Measurements from ENCODE around the gene NRCAM.
A peak's percentile ranks its signal among the peaks of the same experiment; 100 is the strongest.

Gene NRCAM

DNA sequence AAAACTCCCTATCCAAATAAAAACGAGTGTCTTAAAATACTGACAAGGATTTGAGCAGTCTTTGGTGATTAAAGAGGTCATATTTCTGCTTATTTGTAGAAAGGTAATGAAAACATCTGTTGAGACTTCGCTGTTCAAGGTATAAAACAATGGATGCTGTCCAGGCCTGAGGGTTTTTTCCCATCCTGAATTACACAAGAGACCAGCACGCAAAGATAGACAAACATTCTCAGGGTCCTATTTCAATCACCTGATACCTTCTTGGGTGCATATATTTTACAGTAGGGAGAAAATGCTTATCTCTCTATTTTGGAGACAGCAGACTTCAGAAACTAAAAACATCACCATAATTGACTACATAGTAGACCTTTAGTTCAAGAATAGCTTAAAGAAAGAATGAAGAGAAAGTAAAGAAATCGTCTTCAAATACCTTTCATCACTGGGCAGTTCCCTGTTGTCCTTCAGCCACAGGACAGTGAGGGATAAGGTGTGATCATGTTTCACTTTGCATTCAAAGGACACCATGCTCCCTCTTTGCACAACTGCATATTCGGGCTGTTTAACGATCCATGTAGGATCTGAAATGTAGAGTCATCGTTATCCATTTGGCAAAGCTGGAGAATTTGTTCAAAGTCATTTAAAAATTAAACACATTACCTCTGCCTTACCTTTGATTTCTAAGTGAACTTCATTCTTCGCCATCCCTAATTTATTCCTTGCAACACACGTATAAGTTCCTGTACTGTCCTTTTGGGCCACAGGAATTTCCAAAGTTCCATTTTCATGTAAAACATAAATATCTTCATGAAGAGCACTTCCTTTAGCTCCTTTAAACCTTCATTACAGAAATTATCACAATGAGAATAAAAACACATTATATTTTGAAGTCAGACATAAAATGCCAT is 262.4 kb downstream of the NRCAM start:
- DNase-seq = no peak

DNA sequence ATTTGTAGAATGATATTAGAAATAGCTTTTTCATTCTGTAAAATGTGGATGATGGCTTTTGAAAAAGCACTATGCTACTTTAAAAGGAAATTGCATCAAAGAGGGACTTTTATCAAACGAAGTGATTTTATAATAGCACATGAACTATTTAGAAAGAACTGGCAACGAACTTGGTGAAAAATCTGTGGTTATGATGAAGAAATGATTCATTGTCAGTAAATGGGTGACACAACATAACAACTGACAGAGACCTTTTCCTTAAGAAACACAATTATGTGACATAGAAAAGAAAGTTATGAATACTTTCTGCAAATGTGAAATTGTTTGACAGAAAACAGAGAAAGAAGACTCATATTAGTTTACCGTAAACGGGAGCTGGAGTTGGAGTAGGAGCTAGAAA is 265.3 kb downstream of the NRCAM start:
- no peak for DNase-seq

GRCh38 chr7:108189733-108190388 is 266.4 kb downstream of the NRCAM start:
- no peak for DNase-seq

DNA sequence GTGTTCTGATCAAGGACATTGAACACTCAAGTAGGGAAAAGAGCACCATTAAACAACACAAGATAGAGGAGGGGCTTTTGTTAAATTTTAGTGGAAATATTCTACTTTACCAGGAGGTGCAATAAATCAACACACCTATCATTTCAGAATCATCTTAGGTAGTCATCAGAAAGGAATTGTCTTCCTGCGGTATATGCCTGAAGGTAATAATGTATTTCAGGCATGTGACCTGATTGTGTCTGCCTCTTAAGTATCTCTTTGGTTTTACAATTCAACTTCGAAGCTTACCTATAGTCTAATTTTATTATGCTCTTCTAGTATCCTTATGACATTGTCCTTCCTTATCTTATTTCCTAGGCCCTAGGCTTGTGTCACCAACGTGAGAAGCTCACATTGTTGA is 267.5 kb downstream of the NRCAM start:
- DNase-seq = no peak

DNA sequence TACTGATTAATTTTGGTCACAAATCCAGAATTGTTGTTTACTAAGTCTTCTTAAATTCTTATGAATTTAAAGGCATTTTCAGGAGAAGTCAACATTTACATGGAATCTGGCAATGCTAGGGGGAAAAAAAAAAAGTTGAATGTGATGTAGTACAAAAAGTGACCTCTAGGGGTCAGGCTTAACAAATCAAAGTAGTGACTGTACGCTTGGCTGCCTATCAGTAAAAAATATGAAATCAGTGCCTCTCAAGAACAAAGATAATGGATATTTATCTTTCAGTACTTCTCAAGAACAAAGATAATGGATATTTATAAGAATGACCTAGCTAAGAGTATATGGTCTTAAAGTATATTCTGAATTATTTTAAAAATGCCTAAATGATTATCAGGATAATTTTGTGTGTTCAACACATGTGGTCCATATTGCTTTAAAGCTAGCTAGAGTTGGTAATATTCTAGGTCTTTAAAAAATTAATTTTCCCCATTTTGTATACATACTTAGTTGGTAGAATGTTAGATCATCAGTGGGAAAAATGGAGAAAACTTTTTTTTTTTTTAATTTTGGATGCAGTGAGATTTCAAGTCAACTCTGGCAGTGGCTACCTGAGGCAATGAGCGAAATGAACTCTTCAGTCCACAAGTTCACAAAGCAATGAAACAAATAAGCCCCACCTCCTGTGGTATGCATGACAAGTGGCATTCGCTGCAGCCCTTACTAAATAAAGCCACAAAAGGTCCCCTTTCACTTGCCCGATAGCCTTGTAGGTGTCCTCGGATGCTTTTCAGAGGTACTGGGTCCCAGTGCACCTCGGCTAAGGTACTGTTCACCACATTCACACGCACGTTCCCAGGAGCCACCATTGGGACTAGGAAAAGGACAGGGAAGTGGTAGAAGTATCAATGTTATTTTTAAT is 274.9 kb downstream of the NRCAM start:
- DNase-seq = no peak

DNA sequence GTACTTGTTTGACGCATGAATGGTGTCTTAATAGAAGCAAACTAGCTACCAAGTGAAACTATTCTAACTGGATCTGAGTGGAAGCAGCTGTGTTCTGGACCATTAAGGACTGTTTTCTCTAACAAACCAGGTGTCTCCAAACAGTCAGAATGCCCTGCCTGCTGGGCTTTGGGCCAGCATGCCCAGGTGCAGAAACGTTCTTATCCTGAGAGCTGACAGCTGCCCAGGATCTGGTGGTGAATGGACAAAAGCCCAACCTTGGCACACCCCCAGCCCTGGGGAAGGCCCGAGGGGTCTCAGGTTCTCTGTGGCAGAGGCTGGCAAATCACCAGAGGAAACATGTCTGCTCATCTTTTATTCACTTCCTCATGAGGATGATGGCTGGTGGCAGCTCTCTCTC is 277.8 kb downstream of the NRCAM start:
- DNase-seq = no peak

GRCh38 chr7:108171164-108171563 is 285.1 kb downstream of the NRCAM start:
- no peak for DNase-seq

- no peak for DNase-seq
These were observed 286.0 kb downstream of the NRCAM start for GRCh38 chr7:108170251-108170650.

DNA sequence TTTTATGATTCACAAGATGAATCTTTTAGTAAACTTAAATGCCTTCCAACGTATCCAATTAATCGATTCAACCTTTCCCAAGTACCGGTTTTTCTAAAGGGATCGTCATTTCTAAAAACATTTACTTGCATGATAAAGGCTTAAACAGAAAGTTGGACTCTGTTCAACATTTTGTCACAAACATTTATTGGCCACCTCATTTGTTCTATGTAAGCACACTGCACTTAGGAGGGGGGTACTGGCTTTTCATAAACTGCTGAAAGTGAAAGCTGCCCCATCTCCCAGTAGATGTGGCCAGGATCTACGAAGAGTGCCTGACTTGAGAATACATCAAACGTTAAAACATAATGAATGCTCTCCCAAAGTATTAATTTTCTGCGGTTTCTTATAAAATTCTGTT is 288.8 kb downstream of the NRCAM start:
- DNase-seq = no peak

- DNase-seq = no peak
These were observed 289.5 kb downstream of the NRCAM start for GRCh38 chr7:108166687-108167086.

GRCh38 chr7:108165723-108166122 is 290.5 kb downstream of the NRCAM start:
- no peak for DNase-seq

DNA sequence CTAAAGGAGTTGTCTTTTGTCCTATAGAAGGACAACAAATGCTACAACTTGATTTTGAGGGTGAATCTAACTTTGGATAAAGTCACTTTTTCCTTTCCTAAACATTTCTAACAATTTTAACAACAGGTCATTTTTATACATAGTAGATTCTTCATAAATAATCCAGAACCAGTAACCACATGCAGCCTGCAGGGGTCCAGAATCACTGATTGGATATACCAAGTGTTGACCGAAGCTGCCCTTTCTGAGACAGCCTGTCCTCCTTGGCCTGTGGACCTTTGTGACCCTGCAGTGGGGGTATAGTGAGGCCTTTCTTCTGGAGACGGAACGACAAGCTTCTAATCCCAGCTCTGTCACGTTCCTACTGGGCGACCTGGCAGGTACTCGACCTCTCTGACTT is 291.3 kb downstream of the NRCAM start:
- no peak for DNase-seq

DNA sequence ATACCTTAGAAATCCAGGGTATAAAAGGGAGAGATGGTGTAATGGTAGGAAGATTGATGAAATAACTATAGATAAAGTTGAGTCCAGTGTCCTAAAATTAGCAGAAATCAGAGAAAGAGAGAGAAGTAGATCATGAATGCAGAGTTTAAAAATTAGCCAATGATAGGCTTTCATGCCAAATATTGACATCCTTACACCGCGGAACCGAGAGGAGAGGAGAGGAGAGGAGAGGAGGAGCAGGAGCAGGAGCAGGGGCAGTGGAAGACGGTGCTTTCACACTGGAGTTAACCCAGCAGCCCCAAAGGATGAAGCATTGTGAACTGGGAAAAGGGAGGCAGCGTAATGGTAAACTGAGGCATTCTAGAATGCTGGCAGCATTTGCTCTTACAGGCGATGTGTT is 291.9 kb downstream of the NRCAM start:
- DNase-seq = no peak

DNA sequence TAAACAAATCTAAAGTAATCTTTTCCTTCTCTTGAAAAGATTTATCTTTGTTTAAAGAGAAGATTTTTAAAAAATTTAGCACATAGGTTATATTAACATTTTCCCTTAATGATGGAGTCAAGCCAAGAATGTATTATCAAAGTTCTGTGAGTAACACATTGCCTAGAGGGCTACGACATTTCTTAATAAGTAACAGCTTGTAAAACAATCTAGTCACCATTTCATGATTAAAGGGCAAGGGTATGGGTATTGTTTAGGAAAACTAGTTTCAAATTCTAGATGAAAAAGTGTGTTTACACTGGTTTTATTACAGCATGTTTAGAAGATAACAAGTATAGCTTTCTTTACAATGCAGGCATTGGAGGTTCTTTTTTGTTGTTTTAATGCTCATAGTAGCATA is 297.5 kb downstream of the NRCAM start:
- DNase-seq = no peak

DNA sequence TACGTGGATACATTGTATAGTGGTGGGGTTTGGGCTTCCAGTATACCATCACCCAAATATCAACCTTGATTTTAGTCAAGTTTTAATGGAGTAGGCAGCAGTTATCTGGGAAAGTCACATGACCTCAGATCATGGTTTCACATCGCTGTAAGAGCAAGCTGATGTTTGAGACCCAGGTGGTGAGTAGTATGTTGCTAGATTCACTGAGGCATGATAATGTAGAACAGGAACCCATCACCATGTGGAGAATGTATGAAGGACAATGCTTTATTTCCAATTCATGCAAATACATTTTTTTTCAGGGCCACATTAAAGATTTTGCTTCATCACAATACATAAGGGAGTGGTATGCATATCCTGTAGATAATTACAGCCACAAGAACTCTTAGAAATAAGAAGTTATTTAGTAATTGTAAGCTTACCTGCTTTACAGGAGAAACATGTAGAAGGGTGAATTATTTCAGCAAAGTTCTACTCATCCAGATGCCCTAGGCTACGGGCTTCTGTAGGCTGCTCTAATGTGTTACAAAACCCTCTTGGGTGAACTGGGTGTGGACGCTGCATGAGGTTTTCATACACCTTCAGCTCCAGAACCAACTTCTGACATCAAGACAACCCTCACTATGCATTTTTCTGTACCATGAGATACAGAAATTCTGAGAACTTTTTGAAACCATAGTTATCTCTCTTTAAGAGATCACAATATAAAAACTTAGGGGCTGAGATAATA is 298.5 kb downstream of the NRCAM start:
- no peak for DNase-seq

DNA sequence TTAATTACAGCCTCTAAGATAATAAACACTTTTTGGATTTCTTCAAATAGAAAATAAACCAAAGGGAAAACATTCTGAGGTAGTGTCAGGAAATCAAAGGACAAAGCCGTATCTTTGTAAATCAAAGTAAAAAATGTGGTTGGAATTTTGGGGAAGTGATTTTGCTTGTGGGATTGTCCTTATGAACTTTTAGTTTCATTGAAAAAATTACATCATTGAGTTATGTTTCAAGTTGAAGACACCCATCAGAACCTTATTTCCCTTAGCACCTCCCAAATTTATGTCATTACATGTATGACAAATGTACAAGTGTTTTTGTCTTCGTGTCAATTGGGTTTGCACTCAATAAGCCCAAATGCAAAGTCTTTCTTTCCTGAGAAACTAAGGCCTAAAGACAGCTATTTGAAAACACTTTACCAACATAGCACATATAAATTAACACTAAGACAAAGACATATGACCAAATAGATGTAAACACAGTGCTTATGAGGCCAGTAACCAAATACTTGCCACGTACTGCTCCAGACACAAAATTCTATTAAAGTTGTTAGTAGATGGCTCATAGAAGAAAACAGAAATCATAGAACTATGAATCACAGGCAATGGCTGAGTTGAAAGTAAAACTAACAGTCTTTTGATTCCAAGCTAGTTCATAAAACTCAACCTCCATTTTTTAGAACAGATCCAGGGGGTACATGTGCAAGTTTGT is 299.2 kb downstream of the NRCAM start:
- no peak for DNase-seq

DNA sequence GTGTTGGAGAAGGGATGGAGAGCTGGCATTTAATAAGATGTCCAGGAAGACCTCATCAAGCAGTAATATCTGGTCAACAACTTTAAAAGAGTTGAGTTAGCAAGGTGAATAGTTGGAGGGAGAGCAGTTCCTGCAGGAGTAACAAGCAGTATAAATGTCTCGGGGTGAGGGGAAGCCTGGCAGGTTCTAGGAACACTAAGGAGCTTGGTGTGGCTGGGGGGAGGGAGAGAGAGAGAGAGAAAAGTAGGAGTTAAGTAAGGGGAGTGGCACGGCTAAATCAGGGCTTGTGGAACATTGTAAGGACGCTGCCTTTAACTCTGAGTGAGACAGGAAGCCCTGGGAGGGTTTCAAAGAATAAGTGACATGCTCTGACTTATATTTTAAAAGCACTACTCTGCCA is 304.0 kb downstream of the NRCAM start:
- no peak for DNase-seq

DNA sequence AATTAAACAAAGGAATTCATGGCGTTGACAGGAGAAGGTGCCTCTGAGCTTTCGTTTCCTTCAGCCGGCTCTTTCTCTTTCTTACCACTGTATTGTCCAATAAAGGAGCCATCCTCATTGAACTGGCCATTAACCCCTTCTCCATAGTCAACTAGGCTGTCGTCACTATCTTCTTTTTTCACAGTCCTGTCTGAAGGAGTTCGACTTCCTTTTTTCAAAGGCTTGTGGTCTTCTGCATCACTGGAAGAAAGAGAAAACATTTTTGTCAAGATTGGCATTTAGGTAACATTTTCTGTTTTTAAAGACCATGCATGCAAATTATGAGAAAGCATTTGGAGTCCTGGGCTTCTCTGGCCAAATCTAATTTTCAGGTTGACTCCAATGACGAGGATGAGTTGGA is 306.3 kb downstream of the NRCAM start:
- DNase-seq = no peak

GRCh38 chr7:108149119-108149518 is 307.1 kb downstream of the NRCAM start:
- no peak for DNase-seq

DNA sequence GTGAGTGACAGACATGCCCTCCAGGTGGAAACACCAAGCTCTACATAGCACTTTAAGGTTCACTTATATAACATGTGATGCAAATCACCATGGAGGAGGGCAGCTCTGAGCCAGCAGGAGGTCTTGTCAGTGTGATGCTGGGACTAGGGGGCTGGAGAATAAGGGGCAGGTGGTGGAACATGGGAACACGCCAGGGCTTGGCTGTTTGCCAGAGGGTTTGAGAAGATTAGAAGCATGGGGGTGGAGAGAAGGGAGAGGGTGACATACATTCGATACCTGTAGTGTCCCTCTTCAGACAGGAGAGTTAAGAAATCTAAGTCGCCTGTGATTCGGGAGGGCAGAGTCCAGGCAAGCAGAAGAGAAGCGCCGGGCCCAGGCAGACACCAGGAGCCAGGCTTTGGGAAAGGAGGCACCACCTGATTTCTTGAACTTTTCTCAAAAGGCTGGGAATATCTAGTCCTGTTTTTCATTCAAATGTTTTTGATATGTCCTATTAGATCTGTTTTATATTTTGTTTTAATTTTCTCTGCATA is 309.1 kb downstream of the NRCAM start:
- no peak for DNase-seq

DNA sequence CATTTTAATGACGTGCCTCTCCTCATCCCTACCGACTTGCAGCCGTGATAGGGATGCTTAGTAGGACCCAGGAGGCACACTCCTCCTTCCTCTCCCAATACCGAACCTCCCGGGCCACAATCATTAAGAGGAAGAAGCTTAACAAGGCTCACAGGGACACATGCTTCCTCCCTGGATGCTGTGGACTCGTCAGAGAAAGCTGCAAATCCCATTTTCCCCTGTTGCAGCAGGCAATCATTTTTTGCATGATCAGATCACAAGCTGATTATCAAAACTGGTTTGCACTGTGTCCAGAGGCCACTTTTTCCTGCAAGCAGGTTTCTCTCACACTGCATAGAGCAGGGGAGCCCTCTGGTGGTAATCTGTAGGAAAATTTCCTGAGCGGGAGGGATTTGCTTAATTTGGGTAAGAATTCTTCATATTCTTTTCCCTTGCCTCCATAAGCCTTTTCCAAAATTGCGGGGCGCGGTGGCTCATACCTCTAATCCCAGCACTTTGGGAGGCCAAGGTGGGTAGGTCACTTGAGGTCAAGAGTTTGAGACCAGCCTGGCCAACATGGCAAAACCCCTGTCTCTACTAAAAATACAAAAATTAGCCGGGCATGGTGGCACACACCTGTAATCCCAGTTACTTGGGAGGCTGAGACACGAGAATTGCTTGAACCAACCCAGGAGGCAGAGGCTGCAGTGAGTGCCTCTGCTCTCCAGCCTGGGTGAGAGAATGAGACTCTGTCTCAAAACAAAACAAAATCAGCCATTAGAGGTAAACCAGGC is 310.0 kb downstream of the NRCAM start:
- peak; percentile 13 for DNase-seq

Measured in GOT3 (cell line).